Activated T-helper 17 cell treated with anti-CD3 and anti-CD28 coated beads, Interleukin-2, amount 50 U/mL, for 72 hours (primary cell): ENCODE measurements around the gene TOP3A. TPM values are rescaled to one million over a fixed set of nuclear protein-coding genes. Genes with fewer than 3 reads are reported as not detected.

ENCODE experiments used
- ATAC-seq: fragments of 150-1000 bp; cut with Tn5 transposase; replicated peaks from 2 replicates; pipeline ENCODE4 v1.10.0; 2021; ENCODE audit warnings: mild to moderate bottlenecking, moderate library complexity
- H3K27ac Mint-ChIP-seq: one replicate; pipeline ENCODE4 v1.8.0; 2022; ENCODE audit warnings: mixed read lengths
- H3K27me3 Mint-ChIP-seq: one replicate; pipeline ENCODE4 v1.8.0; 2022; ENCODE audit warnings: mixed read lengths
- H3K36me3 Mint-ChIP-seq: one replicate; pipeline ENCODE4 v1.8.0; 2022; ENCODE audit warnings: low read depth, mild to moderate bottlenecking, mixed read lengths
- H3K4me1 Mint-ChIP-seq: one replicate; pipeline ENCODE4 v1.8.0; 2022; ENCODE audit warnings: mixed read lengths
- H3K4me3 Mint-ChIP-seq: one replicate; pipeline ENCODE4 v1.8.0; 2022; ENCODE audit warnings: mild to moderate bottlenecking, mixed read lengths
- H3K9me3 Mint-ChIP-seq: one replicate; pipeline ENCODE4 v1.8.0; 2022; ENCODE audit warnings: mixed read lengths
- total RNA-seq, 2 donors: library from RNA; stranded (reverse); gene quantifications; one replicate each; pipeline ENCODE4 v1.2.3, GENCODE V29; 2022

Gene TOP3A
- total RNA-seq, 2 donors from 2014 or later: 69.7 to 81.6 TPM

- no peaks in the 10 kb centered on the region for H3K27me3 Mint-ChIP-seq
- no peaks in the 10 kb centered on the region for H3K9me3 Mint-ChIP-seq
- ATAC-seq: peak; percentile 11
- H3K4me3 Mint-ChIP-seq: peak overlapping the region; percentile 96
- peaks cover 54% of the 10 kb centered on the region for H3K36me3 Mint-ChIP-seq
- peaks cover 8% of the 10 kb centered on the region for H3K4me1 Mint-ChIP-seq
- H3K27ac Mint-ChIP-seq: peak overlapping the region; percentile 90
Measured at GRCh38 chr17:18257268-18257981, 57.4 kb downstream of the TOP3A start.

- Mint-ChIP-seq H3K4me3 (peak overlapping the region; percentile 96), H3K36me3 (peaks cover 59% of the 10 kb centered on the region), H3K9me3 (no peaks in the 10 kb centered on the region), H3K27ac (peak overlapping the region; percentile 90), H3K27me3 (no peaks in the 10 kb centered on the region), H3K4me1 (peaks cover 8% of the 10 kb centered on the region)
- no peak for ATAC-seq
Measured at GRCh38 chr17:18256776-18257175, 58.0 kb downstream of the TOP3A start.

GRCh38 chr17:18256351-18256750, 58.4 kb downstream of the TOP3A start:
- Mint-ChIP-seq H3K27ac (no peak overlapping the region), H3K4me3 (peak overlapping the region; percentile 96), H3K27me3 (no peaks in the 10 kb centered on the region), H3K36me3 (peaks cover 63% of the 10 kb centered on the region), H3K4me1 (peaks cover 8% of the 10 kb centered on the region), H3K9me3 (no peaks in the 10 kb centered on the region)
- no peak for ATAC-seq

- H3K27ac Mint-ChIP-seq: no peak overlapping the region
- no peaks in the 10 kb centered on the region for H3K27me3 Mint-ChIP-seq
- ATAC-seq: no peak
- H3K9me3 Mint-ChIP-seq: no peaks in the 10 kb centered on the region
- H3K36me3 Mint-ChIP-seq: peaks cover 76% of the 10 kb centered on the region
- no peak overlapping the region for H3K4me3 Mint-ChIP-seq
- peaks cover 8% of the 10 kb centered on the region for H3K4me1 Mint-ChIP-seq
Measured at GRCh38 chr17:18254888-18255649, 59.7 kb downstream of the TOP3A start.

DNA sequence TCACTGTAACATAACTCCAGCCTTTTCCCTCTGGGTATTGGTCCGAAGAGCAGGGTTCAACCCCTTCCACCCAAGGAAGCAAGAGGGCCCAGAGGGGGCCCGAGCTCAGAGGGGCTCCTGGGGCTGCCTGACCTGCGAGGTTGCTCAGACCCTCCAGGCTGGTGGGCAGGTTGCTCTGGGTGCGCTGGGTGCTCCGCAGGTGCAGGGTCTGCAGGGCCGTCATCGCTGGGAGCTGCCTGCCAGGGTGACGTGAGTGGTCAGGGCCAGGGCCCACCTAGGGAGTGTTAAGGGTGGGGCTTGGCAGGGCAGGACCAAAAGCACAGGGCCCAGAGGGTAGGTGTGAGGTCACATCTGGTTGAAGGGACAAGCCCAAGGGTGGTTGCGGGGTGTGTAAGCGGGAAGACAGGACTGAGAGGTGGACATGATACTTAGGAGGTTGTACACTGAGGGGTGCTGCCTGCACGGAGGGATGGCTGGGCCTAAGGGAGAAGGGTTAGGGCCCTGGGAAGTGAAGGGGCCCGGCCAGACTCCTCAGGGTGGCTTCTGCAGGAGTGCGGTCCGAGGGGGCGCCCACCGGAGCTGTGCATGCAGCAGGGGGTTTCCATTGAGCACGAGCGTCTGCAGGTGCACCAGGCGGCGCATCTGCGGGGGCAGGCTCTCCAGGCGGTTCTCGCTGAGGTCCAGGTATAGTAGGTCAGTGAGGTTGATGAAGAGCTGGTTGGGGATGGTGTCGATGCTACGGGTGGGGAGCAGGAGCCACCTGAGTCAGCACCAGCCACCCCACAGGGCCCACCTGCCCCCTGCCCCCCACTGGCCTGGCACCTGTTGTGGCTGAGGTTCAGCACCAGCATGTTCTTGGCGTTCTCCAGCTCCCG, 60.6 kb downstream of the TOP3A start:
- Mint-ChIP-seq H3K36me3 (peaks cover 85% of the 10 kb centered on the region), H3K27me3 (no peaks in the 10 kb centered on the region), H3K4me1 (peaks cover 8% of the 10 kb centered on the region), H3K9me3 (no peaks in the 10 kb centered on the region), H3K27ac (no peak overlapping the region), H3K4me3 (no peak overlapping the region)
- no peak for ATAC-seq

GRCh38 chr17:18253187-18253884, 61.5 kb downstream of the TOP3A start:
- Mint-ChIP-seq H3K36me3 (peaks cover 93% of the 10 kb centered on the region), H3K4me3 (no peak overlapping the region), H3K9me3 (no peaks in the 10 kb centered on the region), H3K27ac (no peak overlapping the region), H3K4me1 (peaks cover 9% of the 10 kb centered on the region), H3K27me3 (no peaks in the 10 kb centered on the region)
- no peak for ATAC-seq

GRCh38 chr17:18252160-18252559, 62.6 kb downstream of the TOP3A start:
- H3K27ac Mint-ChIP-seq: peak overlapping the region; percentile 8
- peaks cover 12% of the 10 kb centered on the region for H3K4me1 Mint-ChIP-seq
- H3K27me3 Mint-ChIP-seq: no peaks in the 10 kb centered on the region
- H3K4me3 Mint-ChIP-seq: no peak overlapping the region
- H3K36me3 Mint-ChIP-seq: peaks cover 99% of the 10 kb centered on the region
- ATAC-seq: no peak
- no peaks in the 10 kb centered on the region for H3K9me3 Mint-ChIP-seq

DNA sequence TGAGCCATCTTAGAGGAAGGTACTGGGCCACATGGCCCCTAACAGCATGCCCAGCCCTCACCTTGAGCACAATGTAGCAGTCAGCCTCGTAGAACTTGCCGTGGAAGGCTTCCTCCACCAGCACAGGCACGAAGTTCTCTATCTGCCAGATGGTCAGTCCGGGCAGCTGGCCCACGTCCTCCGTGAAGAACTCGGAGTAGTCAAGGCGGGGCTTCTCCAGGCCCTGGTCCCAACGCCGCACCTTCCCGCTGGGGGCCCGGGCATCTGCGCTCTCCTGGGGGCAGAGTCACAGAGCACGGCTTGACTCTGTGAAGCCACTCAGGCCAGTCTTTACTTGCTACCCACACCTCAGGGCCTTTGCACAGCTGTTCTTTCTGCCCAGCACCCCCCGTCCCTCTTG, 63.6 kb downstream of the TOP3A start:
- H3K36me3 Mint-ChIP-seq: peaks cover 99% of the 10 kb centered on the region
- no peak overlapping the region for H3K27ac Mint-ChIP-seq
- H3K4me1 Mint-ChIP-seq: peaks cover 5% of the 10 kb centered on the region
- ATAC-seq: no peak
- no peak overlapping the region for H3K4me3 Mint-ChIP-seq
- H3K27me3 Mint-ChIP-seq: no peaks in the 10 kb centered on the region
- no peaks in the 10 kb centered on the region for H3K9me3 Mint-ChIP-seq

GRCh38 chr17:18250708-18251107, 64.1 kb downstream of the TOP3A start:
- ATAC-seq: no peak
- Mint-ChIP-seq H3K27me3 (no peaks in the 10 kb centered on the region), H3K4me3 (no peak overlapping the region), H3K9me3 (no peaks in the 10 kb centered on the region), H3K36me3 (peaks cover 99% of the 10 kb centered on the region), H3K4me1 (peaks cover 5% of the 10 kb centered on the region), H3K27ac (no peak overlapping the region)

GRCh38 chr17:18250259-18250658, 64.5 kb downstream of the TOP3A start:
- Mint-ChIP-seq H3K4me1 (peaks cover 5% of the 10 kb centered on the region), H3K4me3 (no peak overlapping the region), H3K9me3 (no peaks in the 10 kb centered on the region), H3K27ac (no peak overlapping the region), H3K27me3 (no peaks in the 10 kb centered on the region), H3K36me3 (peaks cover 99% of the 10 kb centered on the region)
- ATAC-seq: no peak

- peaks cover 95% of the 10 kb centered on the region for H3K36me3 Mint-ChIP-seq
- no peak for ATAC-seq
- no peak overlapping the region for H3K27ac Mint-ChIP-seq
Measured at GRCh38 chr17:18248811-18249210, 66.0 kb downstream of the TOP3A start.

DNA sequence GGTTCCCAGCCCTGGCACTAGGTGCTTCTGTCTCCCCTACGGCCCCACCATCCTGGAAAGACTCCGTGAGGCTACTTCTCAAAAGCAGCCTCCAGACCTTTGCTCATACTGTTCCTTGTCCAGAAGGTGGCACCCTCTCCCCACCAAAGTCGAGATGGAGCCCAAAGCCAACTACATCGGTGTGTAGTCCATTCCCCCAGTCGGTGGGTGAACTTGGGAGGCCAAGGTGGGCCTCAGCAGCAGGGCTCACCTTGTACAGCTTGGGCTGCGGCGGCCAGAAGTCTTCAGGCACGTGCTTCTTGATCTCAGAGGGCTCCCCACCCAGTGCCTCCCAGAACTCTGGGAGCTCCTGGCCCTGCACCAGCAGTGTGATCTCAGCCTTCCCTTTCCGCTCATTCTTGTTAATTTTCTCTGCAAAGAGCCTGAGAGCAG, 66.5 kb downstream of the TOP3A start:
- Mint-ChIP-seq H3K4me3 (no peak overlapping the region), H3K9me3 (no peaks in the 10 kb centered on the region), H3K36me3 (peaks cover 94% of the 10 kb centered on the region), H3K27me3 (no peaks in the 10 kb centered on the region), H3K27ac (peak overlapping the region; percentile 34), H3K4me1 (peaks cover 5% of the 10 kb centered on the region)
- peak; percentile 77 for ATAC-seq

More at GRCh38 chr17:18248811-18249210, 66.0 kb downstream of the TOP3A start:
- Mint-ChIP-seq H3K4me3 (no peak overlapping the region), H3K4me1 (peaks cover 5% of the 10 kb centered on the region), H3K27me3 (no peaks in the 10 kb centered on the region), H3K9me3 (no peaks in the 10 kb centered on the region)

GRCh38 chr17:18247613-18248001, 67.2 kb downstream of the TOP3A start:
- Mint-ChIP-seq H3K27ac (no peak overlapping the region), H3K4me3 (no peak overlapping the region), H3K36me3 (peaks cover 86% of the 10 kb centered on the region), H3K4me1 (peaks cover 5% of the 10 kb centered on the region), H3K27me3 (no peaks in the 10 kb centered on the region), H3K9me3 (no peaks in the 10 kb centered on the region)
- no peak for ATAC-seq
